Measurements from ENCODE around the gene BIRC6.

BIRC6 gene

DNA sequence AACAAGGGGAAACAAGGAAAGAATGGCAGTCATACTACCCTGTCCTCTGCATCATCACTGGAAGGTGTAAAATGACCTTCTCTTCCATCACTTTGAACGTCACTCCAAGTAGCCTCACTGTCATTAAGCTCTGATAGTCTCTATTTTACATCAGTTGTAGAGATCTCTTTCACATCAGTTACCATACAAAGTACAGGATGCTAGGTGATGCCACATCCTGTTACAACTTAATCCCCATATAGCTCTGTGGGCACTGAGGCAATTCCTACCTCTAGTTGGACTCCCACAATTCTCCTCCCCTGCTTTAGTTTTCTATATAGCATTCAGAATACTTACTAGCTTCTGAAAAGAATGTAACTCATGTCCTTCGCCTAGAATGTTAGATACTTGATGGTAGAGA lies 215.9 kb downstream of the BIRC6 start:
- Histone ChIP-seq H3K4me2 (ENCODE audit: low read depth, low read length, poor library complexity, severe bottlenecking) (peak overlapping the region; percentile 61), H3F3A (ENCODE audit: low read depth) (no peaks in the 10 kb centered on the region), H3K9me3 (ENCODE audit: insufficient read depth, low read depth, low read length) (no peaks in the 10 kb centered on the region), H3K9ac (ENCODE audit: low read depth, low read length, poor library complexity, severe bottlenecking) (peak overlapping the region; percentile 67), H3K9me2 (replicated peaks; ENCODE audit: low read depth, low read length) (no peaks in the 10 kb centered on the region), H3K36me3 (ENCODE audit: insufficient read depth, low read length) (peaks cover 26% of the 10 kb centered on the region; the same call in 1 of the 2 replicates), H3K4me1 (ENCODE audit: insufficient read depth, low read length, poor library complexity, severe bottlenecking) (peaks cover 43% of the 10 kb centered on the region), H2AFZ (ENCODE audit: low read length) (no peak overlapping the region), H3K4me3 (ENCODE audit: low read length, poor library complexity, severe bottlenecking) (peak overlapping the region; percentile 22), H3K27me3 (ENCODE audit: insufficient read depth, low read length, poor library complexity, severe bottlenecking) (no peaks in the 10 kb centered on the region), H4K20me1 (ENCODE audit: insufficient read depth, low read length, poor library complexity, severe bottlenecking) (no peaks in the 10 kb centered on the region), H3K79me2 (ENCODE audit: insufficient read depth, low read length) (peaks cover 21% of the 10 kb centered on the region)
- TF ChIP-seq EZH2phosphoT487 (IDR thresholded peaks at IDR 0.05; ENCODE audit: borderline replicate concordance), result no peak
- TF ChIP-seq, protein P1, sequence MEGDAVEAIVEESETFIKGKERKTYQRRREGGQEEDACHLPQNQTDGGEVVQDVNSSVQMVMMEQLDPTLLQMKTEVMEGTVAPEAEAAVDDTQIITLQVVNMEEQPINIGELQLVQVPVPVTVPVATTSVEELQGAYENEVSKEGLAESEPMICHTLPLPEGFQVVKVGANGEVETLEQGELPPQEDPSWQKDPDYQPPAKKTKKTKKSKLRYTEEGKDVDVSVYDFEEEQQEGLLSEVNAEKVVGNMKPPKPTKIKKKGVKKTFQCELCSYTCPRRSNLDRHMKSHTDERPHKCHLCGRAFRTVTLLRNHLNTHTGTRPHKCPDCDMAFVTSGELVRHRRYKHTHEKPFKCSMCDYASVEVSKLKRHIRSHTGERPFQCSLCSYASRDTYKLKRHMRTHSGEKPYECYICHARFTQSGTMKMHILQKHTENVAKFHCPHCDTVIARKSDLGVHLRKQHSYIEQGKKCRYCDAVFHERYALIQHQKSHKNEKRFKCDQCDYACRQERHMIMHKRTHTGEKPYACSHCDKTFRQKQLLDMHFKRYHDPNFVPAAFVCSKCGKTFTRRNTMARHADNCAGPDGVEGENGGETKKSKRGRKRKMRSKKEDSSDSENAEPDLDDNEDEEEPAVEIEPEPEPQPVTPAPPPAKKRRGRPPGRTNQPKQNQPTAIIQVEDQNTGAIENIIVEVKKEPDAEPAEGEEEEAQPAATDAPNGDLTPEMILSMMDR (conservative IDR thresholded peaks at IDR 0.05; ENCODE audit: low read length), result no peak

DNA sequence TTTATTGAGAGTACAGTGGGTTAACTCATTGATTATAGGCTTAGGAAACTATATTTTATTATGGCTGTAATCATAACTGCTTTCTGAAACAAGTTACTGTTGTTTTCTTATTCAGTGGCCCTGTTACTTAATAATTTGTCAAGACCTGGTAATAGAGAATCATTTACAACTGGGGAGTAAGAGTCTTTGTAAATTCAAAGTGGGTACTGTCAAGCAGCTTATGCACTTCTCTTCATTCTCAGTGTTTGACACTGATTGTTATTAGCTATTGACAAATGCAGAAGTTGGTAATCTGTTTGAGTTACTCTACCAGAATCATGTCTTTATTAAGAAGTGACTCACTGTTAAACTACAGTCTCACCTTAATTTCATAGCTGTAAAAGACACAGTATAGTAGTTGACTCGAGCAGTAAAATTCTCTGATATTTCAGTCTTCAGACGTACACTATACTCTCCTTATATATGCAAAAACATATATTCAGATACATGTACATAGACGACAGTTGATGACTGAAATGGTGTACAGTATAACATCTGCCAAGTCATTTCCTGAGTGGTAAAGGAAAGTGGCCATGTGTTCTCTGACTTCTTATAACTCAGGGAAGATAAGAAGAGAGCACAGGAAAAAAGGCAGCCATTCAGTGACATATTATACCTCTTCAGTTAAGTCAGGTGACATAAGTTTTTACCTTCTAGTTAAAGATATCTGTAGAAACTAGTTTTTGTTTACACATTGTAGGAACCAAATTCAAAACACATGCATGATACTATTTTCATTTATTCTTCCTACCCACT lies 235.0 kb downstream of the BIRC6 start:
- peak overlapping the region; percentile 74 for H3K4me2 ChIP-seq (ENCODE audit: low read depth, low read length, poor library complexity, severe bottlenecking)
- no peaks in the 10 kb centered on the region for H3K9me2 ChIP-seq (replicated peaks; ENCODE audit: low read depth, low read length)

DNA sequence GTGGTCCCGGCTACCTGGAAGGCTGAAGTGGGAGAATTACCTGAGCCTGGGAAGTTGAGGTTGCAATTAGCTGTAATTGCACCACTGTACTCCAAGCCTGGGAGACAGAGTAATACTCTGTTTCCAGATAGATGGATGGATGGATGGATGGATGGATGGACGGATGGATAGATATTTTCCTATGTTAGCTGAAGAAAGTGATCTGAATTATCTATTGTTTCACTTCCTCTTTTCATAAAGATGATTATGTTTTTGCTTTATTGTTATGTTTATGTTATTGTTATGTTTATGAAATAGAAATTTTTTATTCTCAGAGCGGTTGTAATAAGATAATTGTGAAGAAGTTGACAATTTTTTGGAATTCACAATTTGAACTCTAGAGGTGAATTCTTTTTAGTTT lies 237.8 kb downstream of the BIRC6 start:
- Histone ChIP-seq H3K27me3 (ENCODE audit: insufficient read depth, low read length, poor library complexity, severe bottlenecking) (no peaks in the 10 kb centered on the region), H4K20me1 (ENCODE audit: insufficient read depth, low read length, poor library complexity, severe bottlenecking) (no peaks in the 10 kb centered on the region), H3K79me2 (ENCODE audit: insufficient read depth, low read length) (peaks cover 4% of the 10 kb centered on the region; the same call in 1 of the 2 replicates), H3K4me3 (ENCODE audit: low read length, poor library complexity, severe bottlenecking) (no peak overlapping the region), H3K9ac (ENCODE audit: low read depth, low read length, poor library complexity, severe bottlenecking) (no peak overlapping the region), H3K9me3 (ENCODE audit: insufficient read depth, low read depth, low read length) (no peaks in the 10 kb centered on the region), H3K4me1 (ENCODE audit: insufficient read depth, low read length, poor library complexity, severe bottlenecking) (peaks cover 68% of the 10 kb centered on the region), H3K36me3 (ENCODE audit: insufficient read depth, low read length) (peaks cover 36% of the 10 kb centered on the region), H3K4me2 (ENCODE audit: low read depth, low read length, poor library complexity, severe bottlenecking) (no peak overlapping the region), H3F3A (ENCODE audit: low read depth) (peaks cover 16% of the 10 kb centered on the region; the same call in 1 of the 2 replicates), H2AFZ (ENCODE audit: low read length) (no peak overlapping the region), H3K9me2 (replicated peaks; ENCODE audit: low read depth, low read length) (no peaks in the 10 kb centered on the region)
- TF ChIP-seq, protein P1 (conservative IDR thresholded peaks at IDR 0.05; ENCODE audit: low read length), result no peak
- no peak for TF ChIP-seq EZH2phosphoT487 (IDR thresholded peaks at IDR 0.05; ENCODE audit: borderline replicate concordance)

More for the DNA sequence above, 235.0 kb downstream of the BIRC6 start:
- peaks cover 16% of the 10 kb centered on the region; the same call in 1 of the 2 replicates for H3F3A ChIP-seq (ENCODE audit: low read depth)
- no peaks in the 10 kb centered on the region for H3K27me3 ChIP-seq (ENCODE audit: insufficient read depth, low read length, poor library complexity, severe bottlenecking)
- peaks cover 13% of the 10 kb centered on the region for H3K36me3 ChIP-seq (ENCODE audit: insufficient read depth, low read length)
- peaks cover 82% of the 10 kb centered on the region for H3K4me1 ChIP-seq (ENCODE audit: insufficient read depth, low read length, poor library complexity, severe bottlenecking)
- H3K4me3 ChIP-seq (ENCODE audit: low read length, poor library complexity, severe bottlenecking), result peak overlapping the region; percentile 43
- peak overlapping the region; percentile 74 for H3K9ac ChIP-seq (ENCODE audit: low read depth, low read length, poor library complexity, severe bottlenecking)
- H3K79me2 ChIP-seq (ENCODE audit: insufficient read depth, low read length), result peaks cover 4% of the 10 kb centered on the region; the same call in 1 of the 2 replicates
- H4K20me1 ChIP-seq (ENCODE audit: insufficient read depth, low read length, poor library complexity, severe bottlenecking), result no peaks in the 10 kb centered on the region
- H3K9me3 ChIP-seq (ENCODE audit: insufficient read depth, low read depth, low read length), result no peaks in the 10 kb centered on the region
- H2AFZ ChIP-seq (ENCODE audit: low read length), result no peak overlapping the region
- TF ChIP-seq, protein P1 (conservative IDR thresholded peaks at IDR 0.05; ENCODE audit: low read length), result no peak
- no peak for TF ChIP-seq EZH2phosphoT487 (IDR thresholded peaks at IDR 0.05; ENCODE audit: borderline replicate concordance)
